ENCODE measurements around the gene MYO18A. TPM values are rescaled to one million over a fixed set of nuclear protein-coding genes. Genes with fewer than 3 reads are reported as not detected.

MYO18A gene
- total and polyA plus RNA-seq, 2 of the 4 experiments (the other 2 are of a cell fraction) = 22.4 to 39.1 TPM

DNA sequence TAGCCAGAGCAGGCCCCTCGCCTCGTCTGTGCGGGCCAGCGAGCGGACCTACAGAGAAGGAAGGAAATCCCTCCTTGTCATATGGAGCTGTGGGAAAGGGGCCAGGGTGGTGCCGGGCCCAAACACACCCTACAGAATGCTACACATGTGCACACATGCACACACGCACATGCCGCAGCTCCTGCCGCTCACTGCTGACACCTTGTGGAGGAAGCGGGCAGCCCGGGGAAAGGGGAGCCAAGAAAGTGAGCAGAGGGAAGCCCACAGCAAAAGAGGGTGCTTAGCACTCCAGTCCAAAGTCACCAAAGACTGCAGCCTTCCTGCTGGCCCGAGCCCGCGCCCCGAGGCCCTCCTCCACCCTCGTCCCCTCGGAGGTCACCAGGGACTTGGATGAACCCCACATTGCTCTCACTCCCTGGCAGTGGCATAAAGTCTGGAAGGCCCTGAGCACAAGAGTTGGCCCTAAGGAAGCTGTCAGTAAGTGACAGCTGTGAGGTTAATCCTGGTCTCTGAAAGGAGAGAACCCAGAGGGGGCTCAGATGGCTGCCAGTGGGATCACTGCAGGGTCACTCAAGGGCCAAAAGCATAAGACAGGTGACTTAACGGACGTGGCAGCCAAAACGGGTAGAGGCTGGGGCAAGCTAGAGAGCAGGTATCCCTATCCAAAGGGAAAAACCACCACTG, 68.2 kb downstream of the MYO18A start:
- H3K56ac ChIP-seq (ENCODE audit: extremely low read depth, insufficient read depth, low read length) = no peak overlapping the region
- H3K27ac ChIP-seq (ENCODE audit: insufficient read depth, low read length) = no peak overlapping the region
- H3K27me3 ChIP-seq (ENCODE audit: control insufficient read depth, insufficient read depth, low read length) = no peaks in the 10 kb centered on the region
- ATAC-seq (ENCODE audit: low read depth) (peak; percentile 88), DNase-seq (peak; percentile 55)
- no peak overlapping the region for H4K91ac ChIP-seq (ENCODE audit: insufficient read depth, low read depth, low read length)
- dilution Hi-C loops (cut with HindIII; ENCODE audit: low sequenced_read_pairs, unreplicated experiment) = no loop called here
- H4K5ac ChIP-seq (ENCODE audit: low read depth, low read length) = no peak overlapping the region
- no peak overlapping the region for H3K14ac ChIP-seq (replicated peaks; ENCODE audit: low read depth, low read length)
- no peak overlapping the region for H2AK5ac ChIP-seq (ENCODE audit: low read depth, low read length)
- 0 out of 2 replicates have a peak, but pooled peaks cover 5% of the 10 kb centered on the region for H3K9me1 ChIP-seq (ENCODE audit: insufficient read depth, low read length)
- H3K4ac ChIP-seq (ENCODE audit: low read depth, low read length) = no peak overlapping the region
- in situ Hi-C loops (cut with MboI; ENCODE audit: low sequenced_read_pairs) = no loop called here
- H2BK20ac ChIP-seq (ENCODE audit: low read depth, low read length) = no peak overlapping the region
- H3K4me2 ChIP-seq (ENCODE audit: low read depth, low read length) = no peak overlapping the region
- H2AK9ac ChIP-seq (replicated peaks; ENCODE audit: low read depth, low read length, poor library complexity) = no peak overlapping the region
- no peak overlapping the region for H3K4me3 ChIP-seq (ENCODE audit: insufficient read depth, low read depth, low read length)
- H4K20me1 ChIP-seq (ENCODE audit: insufficient read depth, low read length) = peaks cover 16% of the 10 kb centered on the region
- POLR2A ChIA-PET (ENCODE audit: unreplicated experiment) = no interaction called here
- 26% methylated on average over 7 of the region's 20 CpGs; no CpG with 5 or more reads in 1 of the 2 experiments for WGBS, 2 experiments (ENCODE audit: extremely low coverage in 2 of 2, insufficient read length in 1 of 2)
- H4K8ac ChIP-seq (ENCODE audit: low read depth in 2 of 2, low read length in 2 of 2) = no peak overlapping the region
- no peak overlapping the region for H2BK15ac ChIP-seq (ENCODE audit: low read depth, low read length)
- CTCF ChIA-PET = interaction anchor here (0.5 to 2.3 kb wide), 10 partner anchors 10 to 385 kb away, joined by 3 to 24 read pairs (median 4); no protein-coding TSS in a partner anchor
- no peak overlapping the region for H2BK120ac ChIP-seq (ENCODE audit: low read depth, low read length)
- no peak overlapping the region for H3K23ac ChIP-seq (ENCODE audit: low read depth, low read length)
- H3K79me1 ChIP-seq (ENCODE audit: low read depth in 1 of 2, low read length in 2 of 2) = peaks cover 0 to 6% of the 10 kb centered on the region in 2 experiments; a peak in 1 of 4 replicates
- H3K9ac ChIP-seq (ENCODE audit: low read depth, low read length) = no peak overlapping the region
- no peak overlapping the region for H3K18ac ChIP-seq (ENCODE audit: low read depth, low read length)
- no TSS peak for BruUV-seq (replicated peaks)
- peak overlapping the region; percentile 40 for H2AFZ ChIP-seq (replicated peaks; ENCODE audit: low read length, poor library complexity)
- no peaks in the 10 kb centered on the region for H3K9me3 ChIP-seq (ENCODE audit: control insufficient read depth, insufficient read depth, low read length)
- peaks cover 5% of the 10 kb centered on the region for H3K4me1 ChIP-seq (ENCODE audit: control insufficient read depth, insufficient read depth, low read length)
- peaks cover 41% of the 10 kb centered on the region for H3K36me3 ChIP-seq (ENCODE audit: control insufficient read depth, insufficient read depth, low read length)
- H2BK5ac ChIP-seq (ENCODE audit: low read depth, low read length, poor library complexity, severe bottlenecking) = no peak overlapping the region
- intact Hi-C loops (cut with micrococcal nuclease) = loop anchor here (1.0 to 2.0 kb wide), 2 partner anchors 147 to 385 kb away; partner anchors contain the start of gene TLCD1
- TF ChIP-seq RAD21 (IDR thresholded peaks at IDR 0.05; ENCODE audit: low read length) = peak; percentile 77
- no peak for TF ChIP-seq NFE2L2 (IDR thresholded peaks at IDR 0.05; ENCODE audit: low read depth, low read length)
- TF ChIP-seq RFX5 (IDR thresholded peaks at IDR 0.05; ENCODE audit: low read depth, low read length) = no peak
- TF ChIP-seq FOS (IDR thresholded peaks at IDR 0.05; ENCODE audit: low read depth, low read length) = no peak
- TF ChIP-seq, protein P1, sequence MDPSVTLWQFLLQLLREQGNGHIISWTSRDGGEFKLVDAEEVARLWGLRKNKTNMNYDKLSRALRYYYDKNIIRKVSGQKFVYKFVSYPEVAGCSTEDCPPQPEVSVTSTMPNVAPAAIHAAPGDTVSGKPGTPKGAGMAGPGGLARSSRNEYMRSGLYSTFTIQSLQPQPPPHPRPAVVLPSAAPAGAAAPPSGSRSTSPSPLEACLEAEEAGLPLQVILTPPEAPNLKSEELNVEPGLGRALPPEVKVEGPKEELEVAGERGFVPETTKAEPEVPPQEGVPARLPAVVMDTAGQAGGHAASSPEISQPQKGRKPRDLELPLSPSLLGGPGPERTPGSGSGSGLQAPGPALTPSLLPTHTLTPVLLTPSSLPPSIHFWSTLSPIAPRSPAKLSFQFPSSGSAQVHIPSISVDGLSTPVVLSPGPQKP (IDR thresholded peaks at IDR 0.05; ENCODE audit: borderline replicate concordance, low read depth, low read length) = no peak
- no peak for TF ChIP-seq POLR2A (IDR thresholded peaks at IDR 0.05; ENCODE audit: low read depth, low read length)
- TF ChIP-seq MAZ (IDR thresholded peaks at IDR 0.05; ENCODE audit: borderline replicate concordance, low read depth, low read length) = no peak; the same call in 1 of the 2 replicates
- no peak for TF ChIP-seq RCOR1 (IDR thresholded peaks at IDR 0.05; ENCODE audit: insufficient replicate concordance, low read length)
- TF ChIP-seq, protein P2, sequence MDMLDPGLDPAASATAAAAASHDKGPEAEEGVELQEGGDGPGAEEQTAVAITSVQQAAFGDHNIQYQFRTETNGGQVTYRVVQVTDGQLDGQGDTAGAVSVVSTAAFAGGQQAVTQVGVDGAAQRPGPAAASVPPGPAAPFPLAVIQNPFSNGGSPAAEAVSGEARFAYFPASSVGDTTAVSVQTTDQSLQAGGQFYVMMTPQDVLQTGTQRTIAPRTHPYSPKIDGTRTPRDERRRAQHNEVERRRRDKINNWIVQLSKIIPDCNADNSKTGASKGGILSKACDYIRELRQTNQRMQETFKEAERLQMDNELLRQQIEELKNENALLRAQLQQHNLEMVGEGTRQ (IDR thresholded peaks at IDR 0.05; ENCODE audit: low read depth, low read length) = peak; percentile 34; the same call in 1 of the 2 replicates
- TF ChIP-seq BHLHE40 (IDR thresholded peaks at IDR 0.05; ENCODE audit: low read depth, low read length) = peak; percentile 79; the same call in 1 of the 2 replicates
- TF ChIP-seq MAFK (IDR thresholded peaks at IDR 0.05; ENCODE audit: low read depth, low read length) = no peak
- TF ChIP-seq, protein P3, sequence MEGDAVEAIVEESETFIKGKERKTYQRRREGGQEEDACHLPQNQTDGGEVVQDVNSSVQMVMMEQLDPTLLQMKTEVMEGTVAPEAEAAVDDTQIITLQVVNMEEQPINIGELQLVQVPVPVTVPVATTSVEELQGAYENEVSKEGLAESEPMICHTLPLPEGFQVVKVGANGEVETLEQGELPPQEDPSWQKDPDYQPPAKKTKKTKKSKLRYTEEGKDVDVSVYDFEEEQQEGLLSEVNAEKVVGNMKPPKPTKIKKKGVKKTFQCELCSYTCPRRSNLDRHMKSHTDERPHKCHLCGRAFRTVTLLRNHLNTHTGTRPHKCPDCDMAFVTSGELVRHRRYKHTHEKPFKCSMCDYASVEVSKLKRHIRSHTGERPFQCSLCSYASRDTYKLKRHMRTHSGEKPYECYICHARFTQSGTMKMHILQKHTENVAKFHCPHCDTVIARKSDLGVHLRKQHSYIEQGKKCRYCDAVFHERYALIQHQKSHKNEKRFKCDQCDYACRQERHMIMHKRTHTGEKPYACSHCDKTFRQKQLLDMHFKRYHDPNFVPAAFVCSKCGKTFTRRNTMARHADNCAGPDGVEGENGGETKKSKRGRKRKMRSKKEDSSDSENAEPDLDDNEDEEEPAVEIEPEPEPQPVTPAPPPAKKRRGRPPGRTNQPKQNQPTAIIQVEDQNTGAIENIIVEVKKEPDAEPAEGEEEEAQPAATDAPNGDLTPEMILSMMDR (conservative IDR thresholded peaks at IDR 0.05; ENCODE audit: low read depth, low read length) = peak; percentile 85
- peak; percentile 92 for TF ChIP-seq SMC3 (IDR thresholded peaks at IDR 0.05; ENCODE audit: low read depth, low read length)
- peak; percentile 99 for TF ChIP-seq MXI1 (IDR thresholded peaks at IDR 0.05; ENCODE audit: borderline replicate concordance, low read depth, low read length)
- no peak for TF ChIP-seq CHD1 (IDR thresholded peaks at IDR 0.05; ENCODE audit: low read depth, low read length)

All from IMR-90 (cell line).